OCI-LY1 (cell line): ENCODE results near the gene BAIAP3.

Experiments used
- H2AFZ ChIP-seq: fragments of 200-600 bp; sonication (generic), shearing (Covaris generic); 2 replicates; pipeline ENCODE4 v1.6.0; 2014; ENCODE audit warnings: antibody characterized with exemption, mild to moderate bottlenecking, low read length
- H3F3A ChIP-seq: fragments of 200-600 bp; sonication (generic), shearing (Covaris generic); 2 replicates; pipeline ENCODE4 v1.6.0; 2014; ENCODE audit warnings: mild to moderate bottlenecking, antibody characterized with exemption, low read length, moderate library complexity; ENCODE audit not compliant: insufficient read depth
- H3K27ac ChIP-seq: fragments of 200-600 bp; sonication (generic); 2 replicates; pipeline ENCODE4 v1.5.1; 2014; ENCODE audit warnings: low read length, mixed run types, mild to moderate bottlenecking, low read depth; ENCODE audit not compliant: poor library complexity, severe bottlenecking
- H3K27me3 ChIP-seq: fragments of 200-600 bp; sonication (generic); 2 replicates; pipeline ENCODE4 v1.6.0; 2014; ENCODE audit warnings: antibody characterized with exemption, mild to moderate bottlenecking, low read length, moderate library complexity; ENCODE audit not compliant: insufficient read depth
- H3K36me3 ChIP-seq: fragments of 200-600 bp; sonication (generic); 2 replicates; pipeline ENCODE4 v1.6.1; 2014; ENCODE audit warnings: mild to moderate bottlenecking, antibody characterized with exemption, low read length, moderate library complexity, mixed read lengths; ENCODE audit not compliant: insufficient read depth
- H3K4me1 ChIP-seq: fragments of 200-600 bp; sonication (generic); 2 replicates; pipeline ENCODE4 v1.5.1; 2014; ENCODE audit warnings: mild to moderate bottlenecking, low read length, moderate library complexity; ENCODE audit not compliant: insufficient read depth, severe bottlenecking
- H3K4me2 ChIP-seq: fragments of 200-600 bp; sonication (generic), shearing (Covaris generic); 2 replicates; pipeline ENCODE4 v1.6.1; 2014; ENCODE audit warnings: low read length
- H3K4me3 ChIP-seq: fragments of 200-600 bp; sonication (generic); 2 replicates; pipeline ENCODE4 v1.5.1; 2014; ENCODE audit warnings: low read length, low read depth, mild to moderate bottlenecking, mixed read lengths; ENCODE audit not compliant: poor library complexity, severe bottlenecking
- H3K79me2 ChIP-seq: fragments of 200-600 bp; shearing (Covaris generic); 2 replicates; pipeline ENCODE4 v1.6.1; 2016; ENCODE audit warnings: mixed run types, low read length, mixed read lengths; ENCODE audit not compliant: insufficient read depth
- H3K9ac ChIP-seq: fragments of 200-600 bp; sonication (generic), shearing (Covaris generic); 2 replicates; pipeline ENCODE4 v1.6.1; 2014; ENCODE audit warnings: mild to moderate bottlenecking, low read length, mixed read lengths
- H3K9me2 ChIP-seq: fragments of 200-600 bp; sonication (generic), shearing (Covaris generic); 2 replicates; pipeline ENCODE4 v1.6.1; 2014; ENCODE audit warnings: low read depth, mild to moderate bottlenecking, low read length, mixed read lengths
- H3K9me3 ChIP-seq: fragments of 200-600 bp; shearing (Covaris generic); 2 replicates; pipeline ENCODE4 v1.6.1; 2014; ENCODE audit warnings: low read length, mixed read lengths
- H4K20me1 ChIP-seq: fragments of 200-600 bp; sonication (generic), shearing (Covaris generic); 2 replicates; pipeline ENCODE4 v1.6.0; 2016; ENCODE audit warnings: mild to moderate bottlenecking, low read length; ENCODE audit not compliant: insufficient read depth
- CTCF ChIP-seq: fragments of 200-600 bp; sonication (generic), shearing (Covaris generic); IDR thresholded peaks from 2 replicates; pipeline ENCODE4 v1.5.1; 2017; ENCODE audit warnings: mild to moderate bottlenecking, antibody characterized with exemption, low read length, moderate library complexity, mixed read lengths
- EZH2 ChIP-seq: fragments of 200-600 bp; sonication (generic), shearing (Covaris generic); IDR thresholded peaks from 2 replicates; pipeline ENCODE4 v1.8.0; 2017; ENCODE audit warnings: borderline replicate concordance, mixed run types, mild to moderate bottlenecking, antibody characterized with exemption, low read length, moderate library complexity, mixed read lengths

BAIAP3 gene

GRCh38 chr16:1378804-1379303 lies 45.4 kb downstream of the BAIAP3 start:
- TF ChIP-seq EZH2 (no peak), CTCF (no peak)
- H3K4me3 ChIP-seq, result peak overlapping the region; percentile 86
- H3K4me1 ChIP-seq, result peaks cover 23% of the 10 kb centered on the region
- no peaks in the 10 kb centered on the region for H3K27me3 ChIP-seq
- H3F3A ChIP-seq, result no peaks in the 10 kb centered on the region
- peaks cover 16% of the 10 kb centered on the region for H3K36me3 ChIP-seq
- H3K27ac ChIP-seq, result peak overlapping the region; percentile 42
- no peak overlapping the region for H2AFZ ChIP-seq
- no peaks in the 10 kb centered on the region for H3K9me3 ChIP-seq
- H3K9ac ChIP-seq, result peak overlapping the region; percentile 96
- peak overlapping the region; percentile 92 for H3K4me2 ChIP-seq
- H4K20me1 ChIP-seq, result no peaks in the 10 kb centered on the region
- no peaks in the 10 kb centered on the region for H3K9me2 ChIP-seq
- peaks cover 9% of the 10 kb centered on the region for H3K79me2 ChIP-seq

- Histone ChIP-seq H3F3A (no peaks in the 10 kb centered on the region), H3K36me3 (peaks cover 16% of the 10 kb centered on the region), H4K20me1 (no peaks in the 10 kb centered on the region), H3K27me3 (no peaks in the 10 kb centered on the region), H2AFZ (no peak overlapping the region), H3K4me3 (peak overlapping the region; percentile 86), H3K9ac (peak overlapping the region; percentile 96), H3K4me1 (peaks cover 23% of the 10 kb centered on the region), H3K9me2 (no peaks in the 10 kb centered on the region), H3K9me3 (no peaks in the 10 kb centered on the region), H3K27ac (peak overlapping the region; percentile 42), H3K79me2 (peaks cover 9% of the 10 kb centered on the region), H3K4me2 (peak overlapping the region; percentile 92)
- TF ChIP-seq CTCF (peak; percentile 40; the same call in 1 of the 2 replicates), EZH2 (no peak)
Observed at GRCh38 chr16:1379304-1380076, 46.0 kb downstream of the BAIAP3 start.

GRCh38 chr16:1380195-1380594 lies 46.8 kb downstream of the BAIAP3 start:
- peak overlapping the region; percentile 42 for H3K9ac ChIP-seq
- TF ChIP-seq CTCF, result no peak
- TF ChIP-seq EZH2, result no peak
- no peaks in the 10 kb centered on the region for H3K9me3 ChIP-seq
- H4K20me1 ChIP-seq, result no peaks in the 10 kb centered on the region
- H3K79me2 ChIP-seq, result peaks cover 9% of the 10 kb centered on the region
- peak overlapping the region; percentile 86 for H3K4me3 ChIP-seq
- H3K27me3 ChIP-seq, result no peaks in the 10 kb centered on the region
- H3F3A ChIP-seq, result no peaks in the 10 kb centered on the region
- H3K4me1 ChIP-seq, result peaks cover 23% of the 10 kb centered on the region
- no peak overlapping the region for H3K27ac ChIP-seq
- peaks cover 16% of the 10 kb centered on the region for H3K36me3 ChIP-seq
- H3K4me2 ChIP-seq, result peak overlapping the region; percentile 92
- no peaks in the 10 kb centered on the region for H3K9me2 ChIP-seq
- H2AFZ ChIP-seq, result no peak overlapping the region
